NCI-H2196 treated with DMSO at 0.1 percent for 48 hours (cell line): Measurements from ENCODE around the gene SHROOM3.
A peak's percentile ranks its signal among the peaks of the same experiment; 100 is the strongest.

Experiments used
- DNase-seq: peaks from one replicate; lab custom pipeline; 2025; ENCODE audit not compliant: unreplicated experiment; lab: John Stamatoyannopoulos, UW

The SHROOM3 gene

DNA sequence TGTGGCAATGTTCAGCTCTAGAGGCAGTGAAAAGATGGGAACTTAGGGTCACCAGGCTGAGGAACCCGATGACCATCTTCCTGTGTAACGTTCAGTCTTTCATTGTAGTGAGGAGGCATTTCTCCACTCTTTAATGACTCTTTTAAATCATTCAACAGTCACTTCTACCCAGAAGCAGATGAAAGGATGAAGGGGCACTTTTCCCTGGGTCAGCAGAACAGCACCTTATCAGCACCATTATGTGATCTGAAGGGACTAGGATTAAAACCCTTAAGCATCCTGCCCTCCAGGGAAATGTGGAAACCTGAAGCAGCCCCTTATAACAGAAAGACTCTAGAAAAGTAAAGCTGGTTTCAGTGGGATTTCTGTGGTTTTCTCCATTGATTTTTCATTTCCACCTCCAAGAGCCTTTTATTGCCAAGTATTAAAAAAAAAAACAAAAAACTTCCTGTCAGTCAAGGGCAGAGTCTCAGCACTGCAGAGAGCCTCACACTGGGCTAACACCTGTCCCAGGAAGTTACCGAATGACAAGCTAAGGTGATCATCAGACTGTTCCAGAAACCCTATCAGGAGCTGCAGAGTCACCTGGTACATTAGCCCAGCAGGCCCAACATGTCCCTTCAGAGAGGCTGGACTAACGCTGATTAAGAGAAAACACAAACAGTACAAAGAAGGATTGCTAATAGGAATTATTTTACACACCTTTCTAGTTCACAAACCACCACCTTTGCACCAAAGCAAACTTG is 185.9 kb downstream of the SHROOM3 start:
- DNase-seq: peak; percentile 8

DNA sequence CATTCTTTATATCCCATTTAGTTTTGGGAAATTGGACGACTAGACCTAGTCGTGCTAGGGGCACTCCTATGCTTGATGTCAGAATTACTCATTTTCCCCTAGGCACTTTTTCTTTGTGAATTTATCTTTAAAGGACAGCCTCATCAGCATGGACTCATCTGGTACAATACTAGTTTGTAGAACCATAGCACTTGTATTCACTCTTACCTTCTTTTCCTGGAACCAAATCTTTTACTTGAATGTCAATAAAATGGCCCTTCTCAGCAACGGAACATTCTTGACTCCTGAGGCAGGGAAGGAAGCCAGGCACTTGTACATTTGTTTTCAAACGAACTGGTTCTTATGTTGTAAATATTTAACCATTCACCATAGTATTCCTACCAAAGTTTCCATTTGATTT is 187.1 kb downstream of the SHROOM3 start:
- DNase-seq: no peak

DNA sequence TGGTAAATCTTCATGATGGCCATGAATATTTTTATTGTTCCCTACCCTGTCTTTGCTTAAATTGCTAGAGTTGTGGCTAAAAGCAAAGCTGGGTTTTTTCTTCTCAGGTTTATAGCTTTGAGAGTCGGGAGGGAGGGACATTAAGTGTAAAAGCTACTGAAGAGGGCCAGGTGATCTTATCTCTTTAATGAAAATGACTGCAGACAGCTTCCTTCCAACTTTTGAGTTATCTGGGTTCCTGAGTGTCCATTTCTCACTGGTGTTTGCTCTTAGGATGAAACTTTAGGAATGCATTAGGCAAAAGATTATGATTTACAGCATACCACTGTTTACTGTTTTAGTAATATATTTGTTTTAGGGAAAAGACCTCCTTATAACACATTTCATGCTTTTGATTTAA is 187.7 kb downstream of the SHROOM3 start:
- DNase-seq: no peak

DNA sequence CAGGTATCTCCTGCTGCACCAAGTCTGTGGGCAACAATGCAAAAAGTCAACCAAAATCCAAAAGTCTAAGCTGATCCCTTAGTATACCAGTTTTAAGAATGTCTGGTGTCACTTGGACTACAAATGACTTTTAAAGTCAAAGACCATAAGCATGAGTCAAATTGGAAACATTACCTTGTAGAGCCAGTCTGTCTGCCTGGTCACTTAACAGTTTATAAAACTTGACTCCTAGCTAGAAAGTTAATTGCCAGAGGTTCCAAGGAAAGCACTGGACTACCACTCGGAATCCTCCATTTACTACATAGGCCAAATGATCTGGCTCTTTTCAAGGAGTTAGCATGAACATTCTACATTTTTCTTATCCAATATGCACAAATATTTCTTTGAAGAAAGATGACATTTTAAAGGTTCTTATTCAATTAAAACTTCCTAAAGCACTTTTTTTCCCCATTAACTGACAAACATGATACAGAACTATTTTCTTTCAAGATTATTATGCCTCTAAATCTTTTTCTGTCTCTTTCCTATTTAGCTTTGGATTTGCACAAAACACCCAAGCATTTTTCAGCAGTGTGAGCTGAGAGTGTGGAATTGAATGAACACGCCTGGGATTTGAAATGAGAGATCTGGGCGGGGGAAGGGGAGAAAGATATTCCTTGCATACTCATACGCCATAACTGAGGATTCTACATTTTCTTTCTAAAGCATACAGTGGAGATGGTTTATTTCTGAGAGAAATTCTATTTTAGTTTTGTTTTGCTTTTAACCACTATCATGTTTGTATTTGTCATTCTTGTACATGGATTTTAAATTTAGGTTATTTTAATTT is 188.4 kb downstream of the SHROOM3 start:
- DNase-seq: no peak

DNA sequence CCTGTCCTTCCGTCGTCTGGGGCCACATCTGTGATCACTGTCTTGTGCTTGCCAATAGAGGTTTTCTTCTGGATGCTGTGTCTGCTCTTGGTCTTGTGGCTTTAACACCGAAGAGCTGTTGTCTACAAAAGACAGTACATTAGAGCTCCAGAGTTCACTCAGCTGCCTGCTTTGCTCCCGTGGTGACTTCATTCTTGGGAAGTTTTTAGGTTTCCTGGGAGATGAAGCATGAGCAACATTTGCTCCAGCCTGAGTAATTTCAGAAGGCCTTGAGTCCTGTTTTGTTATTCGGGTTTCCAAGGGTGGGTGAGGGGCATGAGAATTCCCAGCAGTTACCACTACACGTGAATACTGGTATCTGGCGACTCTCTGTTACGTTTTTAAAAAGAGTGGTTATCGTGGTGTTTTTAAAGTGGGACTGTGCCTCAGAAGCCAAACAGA is 189.2 kb downstream of the SHROOM3 start:
- no peak for DNase-seq

DNA sequence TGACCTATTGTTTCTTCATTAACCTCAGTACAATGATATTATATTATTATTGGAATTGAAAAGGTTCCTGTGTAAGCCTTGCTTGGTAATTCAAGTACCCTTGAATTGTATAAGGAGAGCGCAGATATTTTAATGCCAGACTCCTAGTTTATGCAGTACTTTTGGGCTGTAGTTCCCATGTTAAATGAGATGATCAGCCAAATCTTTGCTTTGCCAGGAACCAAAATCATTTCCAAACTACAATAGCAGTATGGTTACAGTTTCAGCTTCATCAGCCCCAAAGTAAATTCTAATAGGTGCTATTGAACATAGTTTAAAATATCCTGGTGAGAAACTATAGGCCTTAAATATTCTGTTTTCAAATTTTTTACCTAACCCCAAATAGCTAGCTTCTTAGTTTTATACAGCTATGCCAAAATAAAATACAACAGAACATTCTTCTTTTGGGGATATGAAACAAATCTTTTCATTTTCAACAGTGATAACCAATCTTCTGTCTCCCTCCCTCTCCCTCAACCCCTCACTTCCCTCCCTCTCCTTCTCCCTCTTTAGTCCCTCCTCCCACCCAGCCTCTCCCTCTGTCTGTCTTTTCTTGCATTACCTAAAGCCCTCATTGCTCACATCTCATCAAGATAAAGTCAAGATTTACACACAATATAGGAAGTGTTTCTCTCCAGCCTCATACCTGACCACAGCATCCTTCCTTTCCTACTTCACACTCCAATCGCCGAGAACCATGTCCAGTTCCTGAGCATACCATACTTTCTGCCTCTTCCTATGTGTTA is 190.1 kb downstream of the SHROOM3 start:
- DNase-seq: no peak

DNA sequence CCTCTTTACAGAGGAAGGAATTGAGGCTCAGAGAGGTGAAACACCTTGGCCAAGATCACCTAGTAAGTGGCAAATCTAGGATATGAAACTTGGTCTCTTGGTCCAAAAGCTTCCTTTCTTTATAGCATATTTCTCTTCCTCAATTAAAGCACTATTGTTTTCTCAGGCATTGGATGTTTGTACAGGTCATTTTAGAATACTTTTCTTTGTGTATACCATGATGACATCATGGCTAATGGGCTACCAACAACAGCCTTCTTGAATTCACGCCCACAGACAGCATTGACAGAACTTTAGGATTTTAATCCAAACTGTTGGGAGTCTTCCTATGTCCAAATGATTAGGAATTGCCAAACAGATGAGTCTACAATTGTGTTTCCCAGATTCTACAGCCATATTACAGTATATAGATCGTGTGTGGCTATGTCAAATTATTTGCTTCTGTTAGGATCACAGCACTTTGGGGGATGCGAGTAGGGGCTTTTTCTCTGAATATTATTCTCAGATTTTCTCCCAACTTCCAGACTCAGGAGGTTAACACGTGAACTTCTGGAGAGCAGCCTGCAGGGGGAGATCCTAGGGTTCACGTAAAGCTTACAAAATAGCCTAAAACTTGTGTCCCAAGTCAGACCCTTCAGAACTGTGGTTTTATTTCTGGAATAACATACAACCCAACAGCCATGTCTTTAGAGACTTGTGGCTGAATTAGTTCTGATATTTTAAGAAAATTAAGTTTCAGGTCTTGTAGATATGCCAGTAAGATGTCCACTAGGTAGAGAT is 191.8 kb downstream of the SHROOM3 start:
- no peak for DNase-seq

DNA sequence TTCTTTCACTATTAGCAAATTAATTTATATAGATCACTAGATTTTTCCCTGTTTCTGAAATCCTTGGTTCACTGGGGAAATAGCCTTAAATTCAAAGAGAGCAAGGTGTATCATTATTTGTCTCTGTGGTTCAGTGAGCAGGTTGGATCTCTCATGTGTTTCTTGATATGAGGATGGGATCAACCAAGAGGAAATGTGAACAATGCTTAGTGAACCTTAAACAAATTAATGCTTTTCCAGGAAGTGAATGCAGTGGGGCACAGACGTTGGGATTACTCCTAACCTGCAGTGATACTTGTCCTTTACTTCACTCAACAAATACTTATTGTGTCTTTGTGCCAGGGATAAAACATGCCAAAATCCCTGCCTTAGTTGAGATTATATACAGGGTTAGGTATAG is 193.2 kb downstream of the SHROOM3 start:
- no peak for DNase-seq

DNA sequence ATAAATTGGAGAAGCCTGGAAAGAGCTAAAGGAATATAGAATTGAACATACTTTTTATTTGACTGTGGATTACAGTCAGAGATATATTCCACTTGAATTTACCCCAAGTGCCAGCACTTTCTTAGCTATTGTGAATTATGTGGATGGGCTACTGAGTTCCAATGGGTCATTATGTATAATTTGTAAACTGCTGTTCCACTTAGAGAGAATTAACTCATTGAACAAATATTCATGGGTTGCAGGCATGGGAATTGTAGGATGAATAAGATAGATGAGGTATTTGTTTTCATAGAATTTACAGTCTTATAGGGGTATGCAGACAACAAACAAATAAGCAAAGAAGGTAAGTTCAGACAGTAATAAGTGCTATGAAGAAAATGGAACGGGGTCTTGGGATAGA is 195.7 kb downstream of the SHROOM3 start:
- no peak for DNase-seq

DNA sequence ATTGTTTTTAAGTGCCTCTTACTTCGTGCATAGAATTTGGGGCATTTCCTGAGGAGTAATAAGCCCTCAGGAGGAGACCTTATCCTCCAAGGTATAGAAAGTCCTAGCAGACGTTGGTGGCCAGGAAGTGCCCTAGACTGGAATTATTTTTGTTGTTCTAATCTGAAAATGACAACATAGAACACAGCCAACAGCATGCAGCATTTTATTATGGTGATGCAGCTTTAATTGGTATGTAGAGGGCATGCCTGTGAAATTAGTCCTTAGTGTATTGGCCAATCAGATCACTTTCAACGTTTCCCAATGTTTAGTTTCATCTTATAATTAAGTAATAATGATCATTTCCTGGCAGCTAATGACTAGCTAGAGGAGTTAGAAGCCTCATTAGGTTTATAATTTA is 199.2 kb downstream of the SHROOM3 start:
- DNase-seq: no peak

DNA sequence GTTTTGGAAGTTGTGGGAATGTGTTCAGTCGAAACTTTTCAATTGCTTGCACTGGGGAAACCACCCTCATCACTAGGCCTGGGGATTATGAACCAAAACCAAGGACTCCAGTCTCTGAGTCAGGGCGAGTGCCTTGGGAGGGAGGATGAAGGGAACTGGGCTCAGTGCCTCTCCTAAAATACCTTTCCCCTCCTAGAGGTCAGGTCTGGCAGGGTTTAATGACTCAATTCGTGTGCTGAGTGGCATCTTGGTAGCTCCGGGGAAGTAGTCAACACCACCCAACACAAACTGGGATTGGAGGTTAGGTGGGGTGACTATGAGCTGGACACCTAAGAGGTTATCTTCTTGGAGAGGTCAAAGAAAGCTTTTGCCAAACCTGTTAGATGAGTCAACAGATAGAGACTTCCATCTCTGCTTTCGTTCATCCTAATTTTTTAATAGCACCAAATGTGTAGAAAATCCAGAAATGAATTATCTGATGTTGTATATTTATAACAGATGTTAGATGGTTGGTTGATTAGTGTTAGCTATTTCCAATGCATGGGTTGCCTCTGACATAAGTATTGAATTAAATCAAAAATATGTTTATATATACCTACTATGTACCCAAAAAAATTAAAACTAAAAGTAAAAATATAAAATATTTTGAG is 202.8 kb downstream of the SHROOM3 start:
- no peak for DNase-seq

DNA sequence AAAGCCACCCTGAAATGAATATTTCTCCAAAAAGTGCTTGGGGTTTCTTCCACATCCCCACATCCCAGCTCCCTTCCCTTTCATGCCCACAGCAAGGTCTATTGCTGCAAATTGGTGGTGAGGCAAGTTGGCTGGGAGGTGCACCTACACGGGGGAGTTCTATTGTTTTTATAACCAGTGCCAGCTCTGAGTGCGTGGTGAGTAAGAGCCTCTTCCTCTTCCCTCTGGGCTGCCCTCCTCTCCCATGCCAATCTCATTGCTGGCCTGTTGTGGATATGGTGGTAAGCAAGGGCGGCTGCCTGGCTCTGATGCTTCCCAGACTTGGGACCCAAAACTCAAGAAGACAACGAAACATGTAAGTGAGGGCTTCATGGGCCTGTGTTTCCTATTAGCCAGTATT is 204.3 kb downstream of the SHROOM3 start:
- DNase-seq: no peak

DNA sequence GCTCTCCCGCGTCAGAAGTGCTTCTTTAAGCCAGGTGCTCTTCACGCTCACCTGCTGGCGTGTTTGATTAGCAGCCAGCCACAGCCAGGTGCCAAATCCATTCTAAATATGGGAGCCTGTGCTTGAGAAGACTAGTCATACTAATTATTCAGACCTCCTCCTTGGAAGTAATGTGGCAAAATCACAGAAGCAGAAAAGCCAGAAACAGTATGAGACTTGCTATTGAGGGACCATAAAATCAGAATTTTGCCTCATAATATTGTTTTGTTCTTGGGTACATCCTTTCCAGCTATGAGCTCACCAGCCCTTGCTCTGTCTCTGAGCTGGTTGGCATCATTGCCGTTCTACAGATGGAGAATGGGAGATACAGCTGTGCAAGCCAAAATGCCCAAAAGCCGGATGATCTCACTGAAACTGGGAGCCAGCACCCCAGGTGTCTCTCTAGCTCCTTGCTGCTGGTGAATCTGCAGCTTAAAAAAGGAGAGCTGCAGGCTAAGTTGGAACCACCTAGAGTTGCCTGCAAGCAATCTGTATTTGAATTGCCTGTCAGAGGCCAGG is 205.4 kb downstream of the SHROOM3 start:
- peak; percentile 72 for DNase-seq

DNA sequence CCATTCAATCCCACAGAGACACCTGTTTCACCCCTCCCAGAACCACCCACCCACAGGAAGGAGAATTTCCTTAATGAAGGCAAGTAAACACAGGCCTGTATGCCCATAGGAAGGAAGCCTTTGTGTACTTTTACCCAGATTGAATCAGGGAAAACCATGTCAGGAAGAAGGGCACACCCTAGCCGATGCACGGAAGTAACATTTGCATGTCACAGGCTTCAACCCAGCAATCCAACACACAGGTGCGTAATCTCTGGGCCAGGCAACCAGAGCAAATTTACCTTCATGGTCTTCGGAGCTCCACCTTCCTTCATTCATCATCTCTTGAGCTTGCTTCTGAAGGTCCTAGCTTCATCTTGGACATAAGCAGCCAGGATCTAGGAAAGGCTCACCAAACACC is 206.3 kb downstream of the SHROOM3 start:
- peak; percentile 21 for DNase-seq

DNA sequence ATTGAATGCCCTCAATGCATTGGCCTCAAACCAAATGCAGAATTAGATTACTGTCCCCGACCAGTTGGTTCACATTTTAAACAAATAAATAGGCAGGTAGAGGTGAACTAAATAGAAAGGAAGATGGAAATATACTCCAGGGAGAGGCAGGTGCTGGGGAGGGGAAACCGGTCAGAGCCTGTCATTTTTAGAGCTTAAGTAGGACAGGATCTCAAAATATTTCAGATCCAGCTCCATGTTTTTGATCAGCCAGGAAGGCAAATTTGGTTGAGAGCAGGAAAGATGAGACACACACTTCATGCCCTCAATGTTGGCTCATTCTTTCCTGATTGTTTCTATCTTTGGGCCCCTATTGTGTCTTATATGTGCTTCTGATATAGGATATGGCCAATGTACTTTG is 206.7 kb downstream of the SHROOM3 start:
- peak; percentile 51 for DNase-seq

DNA sequence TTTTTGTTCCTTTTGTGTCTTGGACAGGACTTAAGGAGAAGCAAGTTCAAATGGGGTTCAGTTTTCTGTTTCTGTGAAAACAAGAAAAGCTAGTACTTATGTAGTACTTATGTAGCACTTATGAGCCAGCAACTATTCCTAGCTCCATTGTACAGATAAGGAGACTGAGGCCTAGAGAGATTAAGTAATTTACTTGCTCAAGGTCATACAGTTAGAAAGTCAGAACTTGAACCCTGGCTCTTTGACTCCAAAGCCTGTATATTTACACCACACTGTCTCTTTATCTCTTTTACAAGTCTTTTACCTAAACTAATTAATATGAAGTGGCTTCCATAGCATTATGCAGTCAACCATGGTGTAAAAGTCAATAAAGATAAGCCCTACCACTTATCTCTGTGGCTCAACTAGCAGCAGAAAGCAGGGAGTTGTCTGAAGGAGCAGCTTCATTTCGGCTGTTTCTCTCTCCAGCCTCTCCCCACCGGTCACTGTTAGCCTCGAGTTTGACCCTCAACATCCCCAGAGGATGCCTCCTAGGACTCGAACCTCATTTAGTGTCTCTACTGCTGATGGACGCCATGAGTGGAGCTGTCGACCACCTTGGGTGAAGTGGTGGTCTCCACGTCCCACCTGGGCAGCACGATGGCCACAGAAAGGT is 209.9 kb downstream of the SHROOM3 start:
- no peak for DNase-seq

DNA sequence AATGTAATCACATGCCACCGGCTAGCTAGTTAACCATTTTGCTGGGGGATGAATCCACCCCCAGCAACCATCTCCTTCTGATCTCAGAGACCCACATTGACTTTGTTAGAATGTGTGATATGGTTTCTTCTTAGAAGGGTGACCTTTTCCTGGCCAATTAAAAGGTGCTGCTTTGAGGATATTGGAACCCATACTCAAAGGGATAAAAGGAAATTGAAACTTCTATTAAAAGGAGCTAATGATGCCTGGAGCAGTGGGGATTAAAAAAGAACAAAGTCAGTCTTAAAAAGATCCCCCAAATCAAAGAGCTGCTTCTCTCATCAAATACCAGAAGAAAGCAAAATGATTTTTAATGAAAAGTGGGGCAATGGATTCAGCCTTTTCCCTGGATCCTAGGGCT is 214.1 kb downstream of the SHROOM3 start:
- DNase-seq: no peak

DNA sequence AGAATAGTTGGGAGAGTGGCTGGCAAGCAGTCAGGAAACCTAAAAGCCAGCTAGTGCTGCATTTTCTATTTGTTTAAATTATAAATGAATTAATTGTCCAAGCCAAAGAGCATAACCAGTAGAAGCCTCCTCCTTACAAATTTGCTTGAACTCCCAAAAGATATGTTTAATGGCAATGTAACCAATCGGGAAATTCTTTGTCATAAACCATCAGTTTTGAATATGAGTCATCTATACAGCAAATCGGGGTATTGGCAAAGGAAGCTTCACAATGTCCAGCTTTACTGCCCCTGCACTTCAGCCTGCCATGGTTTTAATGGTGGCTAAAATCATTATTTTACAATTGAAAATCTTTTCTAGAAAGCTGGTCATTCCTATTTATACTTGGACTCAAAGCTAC is 216.6 kb downstream of the SHROOM3 start:
- DNase-seq: no peak

DNA sequence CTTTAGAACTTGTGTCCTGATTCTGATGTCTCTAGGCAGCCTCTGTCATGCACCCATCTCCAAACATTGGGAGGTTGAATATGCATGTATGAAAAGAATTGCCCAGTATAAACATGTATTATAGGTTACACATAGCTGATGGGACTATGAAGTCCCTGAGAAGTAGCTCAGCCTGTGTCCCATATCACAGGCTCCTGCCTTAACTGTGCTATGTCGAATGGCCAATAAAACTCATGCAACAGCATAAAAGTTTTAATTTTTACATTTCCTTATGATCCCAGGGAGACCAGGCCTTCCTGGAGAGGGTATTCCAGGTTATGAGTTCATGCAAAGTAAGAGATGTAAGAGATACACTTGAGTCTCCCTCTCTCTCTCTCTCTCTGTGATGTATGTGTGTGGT is 217.4 kb downstream of the SHROOM3 start:
- no peak for DNase-seq

DNA sequence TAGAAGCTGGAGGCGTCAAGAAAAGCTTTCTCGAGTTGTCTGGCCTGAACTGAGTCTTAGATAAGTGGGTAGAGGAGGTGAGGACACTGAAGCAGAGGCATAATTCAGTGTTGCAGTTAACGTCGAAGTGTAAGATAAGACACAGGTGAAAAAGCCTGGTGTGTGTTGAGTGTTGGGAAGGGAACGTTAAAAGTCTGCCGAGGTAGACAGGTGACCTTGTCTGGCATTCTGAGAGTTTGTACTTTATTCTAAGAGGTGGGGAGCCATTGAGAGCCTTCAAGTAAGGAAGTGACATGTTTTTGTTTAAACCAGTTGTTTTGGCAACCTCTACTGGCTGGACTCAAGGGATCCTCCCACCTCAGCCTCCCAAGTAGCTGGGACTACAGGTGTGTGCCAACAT is 219.1 kb downstream of the SHROOM3 start:
- no peak for DNase-seq
